ENCODE data around the gene RPL7A.

The RPL7A gene

DNA sequence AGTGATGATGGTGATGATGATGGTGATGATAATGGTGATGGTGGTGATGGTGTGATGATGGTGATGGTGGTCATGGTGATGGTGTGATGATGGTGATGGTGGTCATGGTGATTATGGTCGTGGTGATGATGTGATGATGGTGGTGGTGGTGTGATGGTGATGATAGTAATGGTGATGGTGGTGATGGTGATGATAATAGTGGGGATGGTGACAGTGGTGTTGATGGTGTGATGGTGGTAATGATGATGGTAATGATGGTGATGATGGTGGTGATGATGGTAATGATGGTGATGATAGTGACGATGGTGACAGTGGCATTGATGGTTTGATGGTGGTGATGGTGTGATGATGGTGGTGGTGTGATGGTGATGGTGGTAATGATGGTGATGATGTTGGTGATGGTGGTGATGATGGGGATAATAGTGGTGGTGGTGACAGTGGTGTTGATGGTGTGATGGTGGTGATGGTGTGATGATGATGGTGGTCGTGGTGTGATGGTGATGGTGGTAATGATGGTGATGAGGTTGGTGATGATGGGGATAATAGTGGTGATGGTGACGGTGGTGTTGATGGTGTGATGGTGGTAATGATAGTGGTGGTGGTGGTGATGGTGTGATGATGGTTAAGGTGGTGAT, 34.6 kb downstream of the RPL7A start:
- DNase-seq (ENCODE audit: low read depth), result no peak
- H3K4me3 ChIP-seq (ENCODE audit: low read depth, low read length), result no peak overlapping the region
- TF ChIP-seq, protein P1, sequence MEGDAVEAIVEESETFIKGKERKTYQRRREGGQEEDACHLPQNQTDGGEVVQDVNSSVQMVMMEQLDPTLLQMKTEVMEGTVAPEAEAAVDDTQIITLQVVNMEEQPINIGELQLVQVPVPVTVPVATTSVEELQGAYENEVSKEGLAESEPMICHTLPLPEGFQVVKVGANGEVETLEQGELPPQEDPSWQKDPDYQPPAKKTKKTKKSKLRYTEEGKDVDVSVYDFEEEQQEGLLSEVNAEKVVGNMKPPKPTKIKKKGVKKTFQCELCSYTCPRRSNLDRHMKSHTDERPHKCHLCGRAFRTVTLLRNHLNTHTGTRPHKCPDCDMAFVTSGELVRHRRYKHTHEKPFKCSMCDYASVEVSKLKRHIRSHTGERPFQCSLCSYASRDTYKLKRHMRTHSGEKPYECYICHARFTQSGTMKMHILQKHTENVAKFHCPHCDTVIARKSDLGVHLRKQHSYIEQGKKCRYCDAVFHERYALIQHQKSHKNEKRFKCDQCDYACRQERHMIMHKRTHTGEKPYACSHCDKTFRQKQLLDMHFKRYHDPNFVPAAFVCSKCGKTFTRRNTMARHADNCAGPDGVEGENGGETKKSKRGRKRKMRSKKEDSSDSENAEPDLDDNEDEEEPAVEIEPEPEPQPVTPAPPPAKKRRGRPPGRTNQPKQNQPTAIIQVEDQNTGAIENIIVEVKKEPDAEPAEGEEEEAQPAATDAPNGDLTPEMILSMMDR (IDR thresholded peaks at IDR 0.05; ENCODE audit: insufficient read depth, low read depth, low read length, missing control alignments), result no peak

DNA sequence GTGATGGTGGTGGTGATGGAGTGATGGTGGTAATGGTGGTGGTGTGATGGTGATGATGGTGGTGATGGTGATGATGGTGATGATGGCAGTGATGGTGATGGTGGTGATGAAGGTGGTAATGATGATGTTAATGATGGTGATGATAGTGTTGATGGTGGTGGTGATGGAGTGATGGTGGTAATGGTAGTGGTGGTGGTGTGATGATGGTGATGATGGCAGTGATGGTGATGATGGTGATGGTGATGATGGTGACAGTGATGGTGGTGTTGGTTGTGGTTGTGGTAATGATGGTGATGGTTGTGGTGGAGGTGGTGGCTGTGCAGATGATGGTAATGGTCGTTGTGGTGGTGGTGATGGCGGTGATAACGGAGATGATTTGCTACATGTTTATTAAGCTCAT, 35.4 kb downstream of the RPL7A start:
- TF ChIP-seq, protein P1 (IDR thresholded peaks at IDR 0.05; ENCODE audit: insufficient read depth, low read depth, low read length, missing control alignments), result no peak
- no peak for DNase-seq (ENCODE audit: low read depth)
- H3K4me3 ChIP-seq (ENCODE audit: low read depth, low read length), result no peak overlapping the region

DNA sequence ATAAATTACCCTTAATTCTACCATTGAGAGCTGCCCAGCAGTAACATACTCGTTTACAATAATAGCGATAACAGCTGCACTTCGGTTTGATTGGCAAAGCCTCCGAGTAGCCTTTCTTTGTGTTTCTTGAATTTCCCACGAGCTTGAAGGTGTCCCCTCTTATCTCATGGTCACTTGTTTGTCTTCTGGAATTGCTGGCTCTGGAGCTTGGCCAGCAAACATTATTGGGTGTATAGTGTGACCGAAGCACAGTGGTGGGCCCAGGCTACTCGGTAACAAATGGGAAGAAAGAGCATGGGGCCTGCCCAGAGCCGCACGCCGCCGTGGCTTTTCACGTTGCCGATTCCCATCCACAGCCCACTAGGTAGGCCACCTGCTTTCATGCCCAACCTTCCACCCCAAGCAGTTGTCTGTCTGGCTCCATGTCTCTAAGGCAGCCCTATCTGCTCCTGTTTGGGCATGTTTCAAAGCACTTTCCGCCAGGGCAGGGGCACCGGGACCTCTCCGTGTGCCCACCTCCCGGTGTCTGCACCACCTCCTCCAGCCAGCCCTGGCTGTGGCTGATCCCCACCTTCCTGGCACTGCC, 36.8 kb downstream of the RPL7A start:
- no peak overlapping the region for H3K4me3 ChIP-seq (ENCODE audit: low read depth, low read length)
- TF ChIP-seq, protein P1 (IDR thresholded peaks at IDR 0.05; ENCODE audit: insufficient read depth, low read depth, low read length, missing control alignments), result no peak
- no peak for DNase-seq (ENCODE audit: low read depth)

DNA sequence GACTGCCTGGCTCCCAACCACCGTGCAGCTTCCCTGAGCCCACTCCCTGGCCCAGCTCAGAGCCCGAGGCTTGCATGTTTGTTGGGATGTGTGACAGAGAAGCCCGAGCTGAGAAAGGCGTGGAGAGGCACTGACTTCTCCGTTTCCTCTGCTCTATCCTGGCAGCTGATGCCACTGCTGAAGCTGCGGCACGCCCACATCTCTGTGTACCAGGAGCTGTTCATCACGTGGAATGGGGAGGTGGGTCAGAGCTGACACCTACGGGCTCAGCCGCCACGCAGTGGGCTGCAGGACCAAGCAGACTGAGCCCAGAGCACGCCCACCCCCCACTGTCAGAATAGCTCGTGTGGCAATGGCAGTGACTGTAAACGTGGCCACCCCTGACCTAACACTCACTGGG, 37.4 kb downstream of the RPL7A start:
- no peak overlapping the region for H3K4me3 ChIP-seq (ENCODE audit: low read depth, low read length)
- TF ChIP-seq, protein P1 (IDR thresholded peaks at IDR 0.05; ENCODE audit: insufficient read depth, low read depth, low read length, missing control alignments), result no peak
- no peak for DNase-seq (ENCODE audit: low read depth)

DNA sequence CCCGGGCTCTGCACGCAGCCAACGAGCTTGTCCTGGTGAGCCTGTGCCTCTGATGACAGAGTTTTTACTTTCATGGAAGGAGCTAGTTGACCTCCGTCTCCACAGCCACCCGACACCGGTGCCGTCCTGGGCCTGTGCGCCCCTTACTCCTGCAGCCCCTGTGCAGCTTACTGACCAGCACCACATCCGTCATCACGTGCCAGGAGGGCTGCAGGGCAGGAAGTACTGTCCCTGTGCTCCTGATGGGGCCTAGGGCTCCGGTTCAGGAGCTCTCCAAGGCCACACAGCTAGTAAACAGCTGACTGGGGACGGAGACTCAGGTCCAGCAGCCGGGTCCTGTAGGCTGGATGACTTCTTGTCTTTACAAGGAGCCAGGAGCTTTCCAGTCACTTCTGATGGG, 38.3 kb downstream of the RPL7A start:
- TF ChIP-seq, protein P1 (IDR thresholded peaks at IDR 0.05; ENCODE audit: insufficient read depth, low read depth, low read length, missing control alignments), result no peak
- no peak for DNase-seq (ENCODE audit: low read depth)
- H3K4me3 ChIP-seq (ENCODE audit: low read depth, low read length), result no peak overlapping the region

DNA sequence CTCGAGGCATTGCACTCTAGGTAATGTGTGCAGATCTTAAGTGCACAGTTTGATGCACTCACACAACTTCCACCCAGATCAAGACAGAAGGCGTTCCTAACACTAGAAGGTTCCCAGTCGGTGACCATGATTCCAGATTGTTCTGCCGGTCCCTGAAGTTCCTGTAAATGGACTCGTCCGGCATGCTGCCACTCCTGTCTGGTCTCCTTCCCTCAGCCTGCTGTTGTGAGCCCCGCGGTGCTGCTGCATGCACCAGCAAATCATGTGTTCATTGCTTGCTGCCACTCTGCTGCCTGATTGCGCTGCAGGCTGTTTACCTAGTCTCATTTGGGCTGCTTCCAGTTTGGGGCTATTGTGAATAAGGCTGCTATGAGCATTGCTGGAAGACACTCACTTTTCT, 39.7 kb downstream of the RPL7A start:
- DNase-seq (ENCODE audit: low read depth), result no peak
- H3K4me3 ChIP-seq (ENCODE audit: low read depth, low read length), result no peak overlapping the region

More for the DNA sequence above, 39.7 kb downstream of the RPL7A start:
- TF ChIP-seq, protein P1 (IDR thresholded peaks at IDR 0.05; ENCODE audit: insufficient read depth, low read depth, low read length, missing control alignments), result no peak

All from GM12865 (cell line).